Measurements from ENCODE around the gene ACVR2B.
"Not testable (repeated sequence)": the region's sequence is repeated elsewhere in the genome, so short reads cannot be mapped to it uniquely, and the experiment has no call there.

ACVR2B gene

DNA sequence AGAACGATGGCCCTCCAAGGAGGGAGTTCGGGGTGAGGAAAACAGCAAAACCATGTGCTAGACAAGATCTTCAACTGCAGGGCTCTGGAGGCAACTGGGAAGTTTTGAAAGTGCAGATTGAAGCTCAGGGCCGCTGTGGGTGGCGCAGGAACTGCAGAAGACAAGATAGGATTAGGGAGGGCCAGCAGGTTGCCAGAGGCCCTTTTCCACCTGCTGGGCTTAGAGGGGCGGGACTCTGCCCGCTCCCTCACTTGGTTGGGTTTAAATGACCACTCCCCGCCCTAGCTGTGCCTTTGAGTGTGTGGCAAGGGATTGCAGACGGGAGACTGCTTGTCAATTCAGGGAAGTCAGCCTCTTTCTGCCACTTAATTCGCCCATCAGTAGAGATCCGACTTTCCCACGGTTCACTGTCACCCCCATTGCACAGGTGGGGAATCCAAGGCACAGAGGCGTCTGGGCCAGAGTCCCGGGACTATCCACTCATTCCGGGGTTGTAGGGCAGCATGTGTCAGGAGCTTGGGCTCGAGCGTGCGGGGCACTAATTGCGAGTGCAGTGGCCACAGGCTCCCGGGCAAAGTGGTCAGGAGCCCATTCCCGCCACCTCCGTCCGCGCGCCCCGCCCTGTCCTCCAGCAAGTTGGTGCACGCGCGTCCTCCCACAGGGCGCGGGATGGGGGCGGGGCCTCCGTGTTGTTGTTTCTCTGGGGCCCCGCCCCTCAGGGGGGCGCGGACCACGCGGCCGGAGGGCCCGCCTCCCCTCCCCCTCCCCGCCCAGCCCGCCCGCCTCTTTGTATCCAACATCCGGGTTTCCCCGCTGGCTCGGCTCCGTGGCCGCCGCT, at the start of gene ACVR2B:
Gene ACVR2B, plus strand, starts transcription at position 816 of the 838 bp plus-strand sequence. CDS start 433 bp downstream, outside the sequence.
- peak; percentile 83 for DNase-seq (ENCODE audit: low spot score)

DNA sequence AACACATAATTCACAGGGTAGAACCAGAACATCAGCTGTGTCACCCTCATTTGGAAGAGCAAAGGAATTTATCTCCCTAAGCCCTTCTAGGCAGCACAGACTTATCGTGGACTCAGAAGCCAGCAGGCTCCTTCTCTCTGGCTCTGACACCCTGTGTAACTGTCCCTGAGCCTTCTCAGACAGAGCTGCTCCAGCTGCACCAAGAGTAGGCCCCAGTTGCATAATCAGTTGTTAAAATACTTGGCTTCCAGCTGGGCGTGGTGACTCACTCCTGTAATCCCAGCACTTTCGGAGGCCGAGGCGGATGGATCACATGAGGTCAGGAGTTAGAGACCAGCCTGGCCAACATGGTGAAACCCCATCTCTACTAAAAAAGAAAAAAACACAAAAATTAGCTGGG, 49.4 kb upstream of the ACVR2B start:
- DNase-seq (ENCODE audit: low spot score): no peak

- DNase-seq (ENCODE audit: low spot score): no peak
Measured at GRCh38 chr3:38411591-38411990, 42.1 kb upstream of the ACVR2B start.

DNA sequence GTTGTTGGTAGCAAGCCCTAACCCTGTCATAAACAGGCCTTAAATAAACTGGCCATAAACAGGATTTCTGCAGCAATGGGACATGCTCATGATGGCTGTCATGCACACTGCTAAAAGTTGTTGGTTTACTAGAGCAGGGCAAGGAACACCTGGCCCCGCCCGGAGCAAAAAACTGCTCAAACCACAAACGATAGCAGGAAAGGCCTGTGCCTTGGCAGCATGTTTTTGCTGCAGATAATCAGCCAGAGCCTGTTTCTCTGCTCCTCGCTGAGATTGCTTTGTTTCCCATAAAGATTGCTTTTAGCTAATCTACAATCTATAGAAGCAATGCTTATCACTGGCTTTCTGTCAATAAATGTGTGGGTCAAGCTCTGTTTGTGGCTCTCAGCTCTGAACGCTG, 32.9 kb upstream of the ACVR2B start:
- DNase-seq (ENCODE audit: low spot score): not testable (repeated sequence)

DNA sequence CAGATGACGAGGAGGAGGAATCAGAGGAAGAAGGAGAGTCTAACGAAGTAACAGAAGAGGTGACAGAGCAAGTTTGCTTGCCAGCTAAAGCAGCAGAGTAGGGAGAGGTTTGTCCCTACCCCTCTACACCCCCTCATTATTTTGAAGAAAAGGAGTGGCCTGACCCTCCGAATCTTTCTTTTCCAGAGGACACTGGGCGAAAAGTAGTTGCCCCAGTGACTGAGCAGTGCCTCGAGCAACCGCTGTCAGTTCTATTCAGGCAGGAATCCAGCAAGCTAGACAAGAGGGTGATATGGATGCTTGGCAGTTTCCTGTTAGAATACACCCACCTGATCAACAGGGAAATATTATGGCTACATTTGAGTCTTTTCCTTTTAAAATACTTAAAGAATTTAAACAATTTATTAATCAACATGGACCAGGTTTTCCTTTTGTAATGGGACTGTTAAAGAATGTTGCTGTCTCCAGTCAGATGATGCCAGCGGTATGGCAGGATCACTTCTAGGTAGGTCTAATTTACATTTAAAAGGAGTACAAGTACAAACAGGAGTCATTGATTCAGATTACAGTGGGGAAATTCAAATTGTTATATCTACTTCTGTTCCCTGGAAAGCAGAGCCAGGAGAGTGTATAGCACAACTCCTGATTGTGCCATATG, 31.9 kb upstream of the ACVR2B start:
- no peak for DNase-seq (ENCODE audit: low spot score)

DNA sequence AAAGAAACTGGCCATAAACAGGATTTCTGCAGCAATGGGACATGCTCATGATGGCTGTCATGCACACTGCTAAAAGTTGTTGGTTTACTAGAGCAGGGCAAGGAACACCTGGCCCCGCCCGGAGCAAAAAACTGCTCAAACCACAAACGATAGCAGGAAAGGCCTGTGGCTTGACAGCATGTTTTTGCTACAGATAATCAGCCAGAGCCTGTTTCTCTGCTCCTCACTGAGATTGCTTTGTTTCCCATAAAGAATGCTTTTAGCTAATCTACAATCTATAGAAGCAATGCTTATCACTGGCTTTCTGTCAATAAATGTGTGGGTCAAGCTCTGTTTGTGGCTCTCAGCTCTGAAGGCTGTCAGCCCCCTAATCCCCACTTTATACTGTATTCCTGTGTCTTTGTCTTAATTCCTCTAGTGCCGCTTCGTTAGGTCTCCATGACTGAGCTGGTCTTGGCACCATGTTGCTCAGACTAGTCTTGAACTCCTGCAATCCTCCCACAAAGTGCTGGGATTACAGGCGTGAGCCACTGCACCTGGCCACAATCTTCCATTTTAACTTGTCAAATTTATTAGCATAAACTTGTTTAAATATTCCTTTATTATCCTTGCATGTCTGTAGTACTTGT, 26.8 kb upstream of the ACVR2B start:
- not testable (repeated sequence) for DNase-seq (ENCODE audit: low spot score)

- not testable (repeated sequence) for DNase-seq (ENCODE audit: low spot score)
Measured at GRCh38 chr3:38432871-38433658, 20.6 kb upstream of the ACVR2B start.

DNA sequence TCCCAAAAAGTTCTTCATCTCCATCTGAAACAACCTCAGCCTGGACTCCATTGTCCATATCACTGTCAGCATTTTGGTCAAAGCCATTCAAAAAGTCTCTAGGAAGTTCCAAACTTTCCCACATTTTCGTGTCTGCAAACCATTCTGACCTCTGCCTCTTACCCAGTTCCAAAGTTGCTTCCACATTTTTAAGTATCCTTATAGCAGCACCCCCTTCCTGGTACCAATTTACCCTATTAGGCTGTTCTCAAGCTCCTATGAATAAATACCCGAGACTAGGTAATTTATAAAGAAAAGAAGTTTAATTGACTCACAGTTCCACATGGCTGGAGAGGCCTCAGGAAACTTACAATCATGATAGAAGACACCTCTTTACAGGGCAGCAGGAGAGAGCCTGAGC, 20.0 kb upstream of the ACVR2B start:
- not testable (repeated sequence) for DNase-seq (ENCODE audit: low spot score)

DNA sequence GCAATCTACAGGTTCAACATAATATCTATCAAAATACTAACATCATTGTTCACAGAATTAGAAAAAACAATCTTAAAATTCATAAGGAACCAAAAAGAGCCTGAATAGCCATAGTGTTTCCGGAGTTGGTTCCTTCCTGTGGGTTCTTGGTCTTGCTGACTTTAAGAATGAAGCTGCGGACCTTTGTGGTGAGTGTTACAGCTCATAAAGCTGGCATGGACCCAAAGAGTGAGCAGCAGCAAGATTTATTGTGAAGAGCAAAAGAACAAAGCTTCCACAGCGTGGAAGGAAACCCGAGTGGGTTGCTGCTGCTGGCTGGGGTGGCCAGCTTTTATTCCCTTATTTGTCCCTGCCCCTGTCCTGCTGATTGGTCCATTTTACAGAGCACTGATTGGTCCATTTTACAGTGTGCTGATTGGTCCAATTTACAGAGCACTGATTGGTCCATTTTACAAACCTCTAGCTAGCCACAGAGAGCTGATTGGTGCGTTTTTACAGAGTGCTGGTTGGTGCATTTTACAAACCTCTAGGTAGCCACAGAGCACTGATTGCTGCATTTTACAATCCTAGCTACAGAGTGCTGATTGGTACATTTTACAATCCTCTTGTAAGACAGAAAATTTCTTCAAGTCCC, 15.1 kb upstream of the ACVR2B start:
- not testable (repeated sequence) for DNase-seq (ENCODE audit: low spot score)

DNA sequence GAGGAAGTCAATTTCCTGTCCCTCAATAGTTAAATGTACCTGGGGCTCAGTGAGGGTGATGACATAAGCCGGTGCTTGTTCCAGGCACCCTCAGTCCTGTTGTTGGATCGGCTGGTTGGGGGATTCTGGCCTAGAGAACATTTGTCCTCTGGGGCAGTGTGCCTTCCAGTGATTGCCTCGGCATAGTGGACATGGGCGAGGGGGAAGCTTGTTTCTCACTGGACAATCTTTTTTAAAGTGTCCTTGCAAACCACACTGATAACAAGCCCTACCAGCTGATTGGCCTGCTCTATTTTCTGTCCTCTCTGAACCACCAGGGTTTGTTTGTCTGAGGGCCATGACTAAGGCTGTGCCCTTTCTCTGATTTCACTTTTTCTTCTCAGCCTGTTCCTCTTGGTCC, 10.5 kb upstream of the ACVR2B start:
- DNase-seq (ENCODE audit: low spot score): not testable (repeated sequence)

- DNase-seq (ENCODE audit: low spot score): no peak
Measured at GRCh38 chr3:38446085-38446686, 7.5 kb upstream of the ACVR2B start.

GRCh38 chr3:38446812-38447211, 6.9 kb upstream of the ACVR2B start:
- no peak for DNase-seq (ENCODE audit: low spot score)

GRCh38 chr3:38450853-38451252, 2.8 kb upstream of the ACVR2B start:
- DNase-seq (ENCODE audit: low spot score): no peak

GRCh38 chr3:38453913-38454177, 155 bp downstream of the ACVR2B start:
- no peak for DNase-seq (ENCODE audit: low spot score)

GRCh38 chr3:38454178-38454883, 641 bp downstream of the ACVR2B start:
- DNase-seq (ENCODE audit: low spot score): peak; percentile 55

DNA sequence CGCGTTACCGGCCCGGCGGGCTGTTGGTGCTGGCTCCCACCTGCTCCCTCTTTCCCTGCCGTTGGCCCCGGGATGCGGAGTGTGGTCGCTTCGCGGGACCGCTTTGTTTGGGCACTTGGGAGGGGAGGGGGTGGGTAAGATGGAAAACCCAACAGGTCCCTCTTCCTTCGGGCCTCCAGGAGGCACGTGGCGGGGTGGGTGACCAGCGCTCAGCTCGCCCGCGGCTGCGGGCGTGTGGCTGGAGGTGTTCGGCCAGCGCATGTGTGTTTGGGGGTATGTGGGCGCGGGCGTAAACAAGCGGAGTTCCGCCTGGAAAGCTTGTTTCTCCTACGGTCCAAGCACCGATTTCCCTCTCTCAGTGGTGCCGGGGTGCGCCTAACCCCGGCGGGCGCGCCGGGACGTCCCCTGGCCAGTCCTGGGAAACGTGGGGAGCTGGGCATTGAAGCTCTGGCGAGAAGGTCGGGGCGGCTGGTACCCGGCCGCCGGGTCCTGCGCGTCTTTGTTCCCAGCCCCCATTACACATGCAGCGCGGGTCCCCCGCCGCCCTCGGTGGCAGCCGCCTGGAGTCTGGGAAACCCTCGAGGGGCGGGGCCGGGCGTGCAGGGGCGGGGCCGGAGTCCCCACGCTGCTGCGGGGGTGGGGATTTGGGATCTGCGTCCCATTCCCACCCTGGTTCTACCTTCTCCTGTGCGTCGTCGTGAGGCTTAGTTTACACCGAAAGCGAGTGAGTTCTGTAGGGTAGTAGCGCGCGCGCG, 1.4 kb downstream of the ACVR2B start:
- DNase-seq (ENCODE audit: low spot score): peak; percentile 61

DNA sequence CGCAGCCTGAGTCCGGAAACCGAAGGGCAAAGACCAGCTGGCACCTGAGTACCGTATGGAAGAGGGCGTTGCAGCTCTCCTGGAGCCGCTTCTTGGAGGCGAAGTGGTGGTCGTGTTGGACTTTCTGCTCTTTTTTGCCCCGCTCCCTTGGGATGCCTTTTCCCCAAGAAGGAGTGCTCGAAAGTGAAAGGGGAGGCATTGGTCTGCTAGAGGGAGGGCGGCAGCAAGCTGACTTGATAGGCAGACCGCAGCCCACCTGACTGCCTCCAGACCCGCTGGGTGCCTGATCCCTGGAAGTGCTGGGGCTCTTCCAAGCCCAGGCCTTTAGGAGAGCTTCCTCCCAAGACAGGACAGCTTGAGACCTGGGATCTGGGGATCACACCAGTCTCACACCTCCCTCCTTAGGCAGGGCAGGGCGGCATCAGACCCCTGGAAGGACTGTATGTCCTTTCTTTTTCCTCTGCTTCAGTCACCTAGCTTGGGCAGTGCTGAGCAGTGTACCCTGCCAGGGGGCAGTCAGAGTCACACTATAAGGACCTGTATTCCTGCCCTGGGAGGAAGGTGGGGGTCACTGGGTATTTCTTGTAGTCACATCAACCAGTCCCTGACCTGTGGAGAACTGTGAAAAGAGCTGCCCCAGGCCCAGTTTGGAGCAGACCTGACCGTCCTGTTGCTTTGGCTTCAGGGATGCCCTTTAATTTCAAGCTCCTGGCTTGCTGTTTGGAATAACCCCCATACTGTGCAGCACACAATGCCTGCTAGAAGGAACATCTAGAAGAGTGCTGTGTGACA, 2.1 kb downstream of the ACVR2B start:
- DNase-seq (ENCODE audit: low spot score): no peak

DNA sequence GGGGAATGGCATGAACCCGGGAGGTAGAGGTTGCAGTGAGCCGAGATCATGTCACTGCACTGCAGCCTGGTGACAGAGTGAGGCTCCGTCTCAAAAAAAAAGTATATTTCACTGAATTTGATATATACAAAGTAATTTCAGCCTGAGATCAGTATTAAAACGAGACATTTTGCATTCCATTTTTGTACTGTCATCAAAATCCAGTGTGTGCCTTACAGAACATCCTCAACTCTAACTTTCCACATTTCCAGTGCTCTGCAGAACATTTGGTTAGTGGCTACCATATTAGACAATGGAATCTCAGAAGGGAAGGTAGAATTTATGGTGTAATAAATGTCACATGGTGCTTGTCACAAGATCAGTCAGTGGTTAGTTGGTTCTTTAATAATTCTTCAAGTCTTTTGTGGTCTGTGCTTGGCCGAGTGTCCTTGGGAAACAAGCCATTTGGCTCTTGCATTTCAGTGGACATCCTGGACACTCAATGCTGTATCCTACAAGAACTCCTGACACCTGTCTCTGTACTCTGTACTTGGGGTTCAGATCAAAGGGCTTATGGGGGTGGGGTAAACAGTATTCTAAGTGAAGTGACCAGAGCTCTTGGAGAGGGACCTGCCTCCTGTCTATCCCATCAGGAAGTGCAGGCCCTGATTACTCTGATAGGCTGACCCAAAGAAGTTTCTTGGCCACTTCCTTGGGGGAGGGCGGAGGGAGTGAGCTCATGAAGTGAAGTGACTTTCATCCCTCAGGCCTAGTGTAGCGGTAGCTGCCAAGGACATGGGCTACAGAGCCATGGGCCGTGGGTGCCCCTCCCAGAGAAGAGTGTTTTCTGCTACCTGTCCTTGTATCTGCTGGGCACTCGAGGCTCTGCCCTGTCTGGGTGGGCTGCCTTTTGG, 3.7 kb downstream of the ACVR2B start:
- DNase-seq (ENCODE audit: low spot score): no peak
